GM12878 (cell line): ENCODE results near the gene HPSE2. TPM values are rescaled to one million over a fixed set of nuclear protein-coding genes. Genes with fewer than 3 reads are reported as not detected.
A peak's percentile ranks its signal among the peaks of the same experiment; 100 is the strongest.

Experiments used
- ATAC-seq: fragments of 200-7000 bp; cut with Tn5 transposase; 3 replicates; pipeline ENCODE4 v1.9.1; 2020; ENCODE audit warnings: mild to moderate bottlenecking, moderate library complexity
- BruUV-seq: library from RNA; stranded (reverse); fragments of 400-500 nt; replicated peaks from 2 replicates; lab custom pipeline; 2021; lab: Mats Ljungman, UMichigan
- CTCF ChIA-PET: fragments of 300-600 bp; sonication (Branson Sonifier 250); formaldehyde crosslinking; extraction: SDS; loops from one replicate; lab custom pipeline; 2021; ENCODE audit warnings: inconsistent platforms; lab: Yijun Ruan, JAX
- POLR2A ChIA-PET: fragments of 350-600 bp; formaldehyde crosslinking; extraction: SDS; loops from one replicate; lab custom pipeline; 2021; ENCODE audit warnings: inconsistent platforms; lab: Charles Lee
- RAD21 ChIA-PET: fragments of 300-600 bp; sonication (Branson Sonifier 250); formaldehyde crosslinking; loops from one replicate; lab custom pipeline; 2023; ENCODE audit warnings: antibody characterized with exemption; ENCODE audit not compliant: unreplicated experiment; lab: Charles Lee
- SMC1A ChIA-PET: fragments of 300-600 bp; sonication (Branson Sonifier 250); formaldehyde crosslinking; loops from one replicate; lab custom pipeline; 2023; ENCODE audit not compliant: unreplicated experiment, uncharacterized antibody; lab: Charles Lee
- DNase-seq: peaks from one replicate; pipeline ENCODE4 v3.0.0-alpha.2; 2011; ENCODE audit warnings: low read depth, low spot score
- FAIRE-seq: peaks from 3 replicates; lab custom pipeline; 2011; peaks lifted over from hg19 to GRCh38; lab: Jason Lieb, UNC
- H2AFZ ChIP-seq: 2 replicates; pipeline ENCODE4 v1.6.0; 2011; ENCODE audit warnings: low read depth, low read length, control low read depth; ENCODE audit not compliant: control insufficient read depth
- H3K27ac ChIP-seq: 2 replicates; pipeline ENCODE4 v1.5.1; 2011; ENCODE audit warnings: control low read depth; ENCODE audit not compliant: control insufficient read depth, insufficient read depth
- H3K27me3 ChIP-seq, 2 experiments: replicated peaks in 1 of 2; 2 replicates each; pipeline versions ENCODE4 v1.6.0 to v1.6.1; 2011; ENCODE audit warnings: low read length in 1 of 2; ENCODE audit not compliant: control insufficient read depth in 2 of 2, insufficient read depth in 2 of 2
- H3K36me3 ChIP-seq, 2 experiments: 2 replicates each; pipeline ENCODE4 v1.5.1; 2011; ENCODE audit warnings: low read length in 1 of 2; ENCODE audit not compliant: control insufficient read depth in 2 of 2, insufficient read depth in 2 of 2
- H3K4me1 ChIP-seq: 2 replicates; pipeline ENCODE4 v1.6.1; 2011; ENCODE audit warnings: mild to moderate bottlenecking, low read length, moderate library complexity, mixed read lengths; ENCODE audit not compliant: control insufficient read depth, insufficient read depth
- H3K4me2 ChIP-seq: 2 replicates; pipeline ENCODE4 v1.6.0; 2011; ENCODE audit warnings: control low read depth; ENCODE audit not compliant: control insufficient read depth, insufficient read depth
- H3K4me3 ChIP-seq: fragments of 200-600 bp; sonication (generic); 2 replicates; pipeline ENCODE4 v1.5.1; 2016
- H3K79me2 ChIP-seq: 2 replicates; pipeline ENCODE4 v1.6.0; 2011; ENCODE audit warnings: low read length; ENCODE audit not compliant: control insufficient read depth, insufficient read depth
- H3K9ac ChIP-seq: 2 replicates; pipeline ENCODE4 v1.8.0; 2011; ENCODE audit warnings: low read length, control low read depth, mixed read lengths; ENCODE audit not compliant: control insufficient read depth, insufficient read depth
- H3K9me3 ChIP-seq: replicated peaks from 3 replicates; pipeline ENCODE4 v1.5.1; 2011; ENCODE audit warnings: mild to moderate bottlenecking, low read length; ENCODE audit not compliant: control insufficient read depth, insufficient read depth
- H4K20me1 ChIP-seq: 2 replicates; pipeline ENCODE4 v1.6.0; 2011; ENCODE audit not compliant: control insufficient read depth, insufficient read depth
- BCL11A ChIP-seq: IDR thresholded peaks from 2 replicates; pipeline ENCODE4 v1.6.1; 2011; ENCODE audit warnings: low read depth, low read length
- CHD2 ChIP-seq: IDR thresholded peaks from 2 replicates; pipeline ENCODE4 v1.6.1; 2011; ENCODE audit warnings: low read depth, low read length, improper control_type of control experiment, borderline replicate concordance
- ESRRA ChIP-seq: IDR thresholded peaks from 2 replicates; pipeline ENCODE4 v1.6.1; 2012; ENCODE audit warnings: mild to moderate bottlenecking, low read length, improper control_type of control experiment
- NFYB ChIP-seq: IDR thresholded peaks from 2 replicates; pipeline ENCODE4 v1.6.1; 2011; ENCODE audit warnings: low read depth, mild to moderate bottlenecking, low read length, improper control_type of control experiment, moderate library complexity; ENCODE audit not compliant: insufficient read depth
- NR2C1 ChIP-seq: fragments of 450-650 bp; IDR thresholded peaks from 2 replicates; pipeline ENCODE4 v1.6.1; 2017; ENCODE audit warnings: antibody characterized with exemption, mild to moderate bottlenecking, moderate library complexity
- RAD21 ChIP-seq: IDR thresholded peaks from 2 replicates; pipeline ENCODE4 v1.6.1; 2011; ENCODE audit warnings: mild to moderate bottlenecking, low read depth, low read length, moderate library complexity; ENCODE audit not compliant: insufficient read depth
- WGBS: methylation state at CpG from one replicate; pipeline ENCODE4 v1.1.6; 2016; ENCODE audit warnings: low lambda C conversion rate; ENCODE audit not compliant: insufficient replicate concordance, insufficient coverage; ENCODE audit errors: missing lambda C conversion rate; 5-methylcytosine and 5-hydroxymethylcytosine counted together
- in situ Hi-C: fragments of 300-500 bp; cut with MboI; formaldehyde crosslinking; loops from 9 replicates; pipeline ENCODE4 v1.14.3; 2018; ENCODE audit warnings: mixed read lengths
- intact Hi-C: fragments of 100-400 bp; cut with micrococcal nuclease; formaldehyde crosslinking; loops from one replicate; pipeline ENCODE4 v1.14.2; 2022; ENCODE audit not compliant: unreplicated experiment
- polyA plus RNA-seq, 11 experiments: library from polyadenylated mRNA; depleted of rRNA in 4 of 11; unstranded in 6 of 11; stranded (reverse) in 5 of 11; fragments of >200 nt; fragmentation: Nextera tagmentation in 4 of 11; fragmentation: Illumina TruSeq in 1 of 11; extraction: Ambion mirVana in 4 of 11; extraction: Trizol in 1 of 11; gene quantifications; 1 replicate in 1 of 11; 2 replicates in 10 of 11; pipeline versions ENCODE4 v1.2.1 to v1.2.3, GENCODE V29; 2011 to 2016; ENCODE audit warnings: inconsistent platforms in 2 of 11, missing spikeins in 2 of 11, low read depth in 1 of 11
- total RNA-seq, 4 experiments: library from RNA; depleted of rRNA in 3 of 4; stranded (reverse); fragments of >200 nt in 3 of 4; fragmentation: Illumina TruSeq in 1 of 4; extraction: Trizol in 1 of 4; gene quantifications; 2 replicates each; pipeline versions ENCODE4 v1.2.1 to v1.2.3, GENCODE V29; 2013 to 2021
- TF ChIP-seq, protein P1 (sequence below), 3 experiments: IDR thresholded peaks in 2 of 3; conservative IDR thresholded peaks in 1 of 3; 2 replicates each; pipeline ENCODE4 v1.5.1; 2011; ENCODE audit warnings: low read depth in 3 of 3, low read length in 3 of 3, mild to moderate bottlenecking in 3 of 3, control low read depth in 2 of 3, moderate library complexity in 2 of 3, inconsistent platforms in 1 of 3, mixed read lengths in 1 of 3; ENCODE audit not compliant: control insufficient read depth in 2 of 3, insufficient read depth in 1 of 3; ENCODE audit errors: extremely low read depth in 1 of 3

HPSE2 gene
- total and polyA plus RNA-seq, 10 of the 15 experiments (the other 5 are each of a cell fraction or from before 2014, with no cell fraction given), result 0.06 TPM; not detected in 9

- ChIA-PET CTCF (no interaction called here), POLR2A (no interaction called here), SMC1A (no interaction called here), RAD21 (interaction anchor here (0.9 kb wide), 1 partner anchor 317 kb away, joined by 3 read pairs; no protein-coding TSS in a partner anchor)
- H3K4me3 ChIP-seq, result no peak overlapping the region
- no peaks in the 10 kb centered on the region for H3K36me3 ChIP-seq
- no peak for TF ChIP-seq NFYB
- TF ChIP-seq CHD2, result no peak
- TF ChIP-seq RAD21, result peak; percentile 46
- no peak for TF ChIP-seq BCL11A
- TF ChIP-seq, protein P1, sequence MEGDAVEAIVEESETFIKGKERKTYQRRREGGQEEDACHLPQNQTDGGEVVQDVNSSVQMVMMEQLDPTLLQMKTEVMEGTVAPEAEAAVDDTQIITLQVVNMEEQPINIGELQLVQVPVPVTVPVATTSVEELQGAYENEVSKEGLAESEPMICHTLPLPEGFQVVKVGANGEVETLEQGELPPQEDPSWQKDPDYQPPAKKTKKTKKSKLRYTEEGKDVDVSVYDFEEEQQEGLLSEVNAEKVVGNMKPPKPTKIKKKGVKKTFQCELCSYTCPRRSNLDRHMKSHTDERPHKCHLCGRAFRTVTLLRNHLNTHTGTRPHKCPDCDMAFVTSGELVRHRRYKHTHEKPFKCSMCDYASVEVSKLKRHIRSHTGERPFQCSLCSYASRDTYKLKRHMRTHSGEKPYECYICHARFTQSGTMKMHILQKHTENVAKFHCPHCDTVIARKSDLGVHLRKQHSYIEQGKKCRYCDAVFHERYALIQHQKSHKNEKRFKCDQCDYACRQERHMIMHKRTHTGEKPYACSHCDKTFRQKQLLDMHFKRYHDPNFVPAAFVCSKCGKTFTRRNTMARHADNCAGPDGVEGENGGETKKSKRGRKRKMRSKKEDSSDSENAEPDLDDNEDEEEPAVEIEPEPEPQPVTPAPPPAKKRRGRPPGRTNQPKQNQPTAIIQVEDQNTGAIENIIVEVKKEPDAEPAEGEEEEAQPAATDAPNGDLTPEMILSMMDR (IDR thresholded peaks at IDR 0.05 in 2 of 3, conservative IDR thresholded peaks at IDR 0.05 in 1 of 3; ENCODE audit: control insufficient read depth in 2 of 3, extremely low read depth in 1 of 3, insufficient read depth in 1 of 3, low read depth in 3 of 3, low read length in 3 of 3), result peak in 1 of 3 experiments; percentile 21; a peak in 1 of 6 replicates
- no peak for TF ChIP-seq NR2C1
- no peak for TF ChIP-seq ESRRA
- H3K4me2 ChIP-seq, result no peak overlapping the region
- H3K9ac ChIP-seq, result no peak overlapping the region
- DNase-seq, result no peak
- no peak for ATAC-seq
- BruUV-seq, result no TSS peak
- H2AFZ ChIP-seq, result no peak overlapping the region
- H3K79me2 ChIP-seq, result no peaks in the 10 kb centered on the region
- no peaks in the 10 kb centered on the region; the same call in 2 of the 3 replicates for H3K9me3 ChIP-seq
- in situ Hi-C loops, result no loop called here
- H3K27ac ChIP-seq, result no peak overlapping the region
- 30% methylated on average over 3 of the region's 3 CpGs for WGBS
- intact Hi-C loops, result no loop called here
- no peaks in the 10 kb centered on the region for H4K20me1 ChIP-seq
- FAIRE-seq, result no peak
- no peaks in the 10 kb centered on the region for H3K27me3 ChIP-seq
- H3K4me1 ChIP-seq, result no peaks in the 10 kb centered on the region
These were observed 748.0 kb downstream of the HPSE2 start for GRCh38 chr10:98487649-98488048.
